Large intestine (tissue), 3 donors: ENCODE measurements around the gene GMEB1. TPM values are rescaled to one million over a fixed set of nuclear protein-coding genes. Genes with fewer than 3 reads are reported as not detected.
A peak's percentile ranks its signal among the peaks of the same experiment; 100 is the strongest.
"Not testable (repeated sequence)": the region's sequence is repeated elsewhere in the genome, so short reads cannot be mapped to it uniquely, and the experiment has no call there.

Experiments used
- DNase-seq, 2 donors: peaks; one replicate each; pipeline versions ENCODE4 v3.0.0 to v3.0.0-alpha.2; 2013
- H3K27ac ChIP-seq: one replicate; pipeline ENCODE4 v1.5.1; 2013; ENCODE audit warnings: low read length
- H3K27me3 ChIP-seq: 2 replicates; pipeline ENCODE4 v1.6.1; 2013; ENCODE audit warnings: low read length; ENCODE audit not compliant: control insufficient read depth, insufficient read depth
- H3K36me3 ChIP-seq: 2 replicates; pipeline ENCODE4 v1.6.1; 2013; ENCODE audit warnings: low read length; ENCODE audit not compliant: control insufficient read depth, insufficient read depth
- H3K4me1 ChIP-seq: one replicate; pipeline ENCODE4 v1.6.1; 2013; ENCODE audit warnings: low read length; ENCODE audit not compliant: control insufficient read depth, insufficient read depth
- H3K4me3 ChIP-seq: one replicate; pipeline ENCODE4 v1.5.1; 2013; ENCODE audit warnings: low read length
- H3K9me3 ChIP-seq: one replicate; pipeline ENCODE4 v1.6.1; 2013; ENCODE audit warnings: mild to moderate bottlenecking, low read depth, low read length, moderate library complexity; ENCODE audit not compliant: control insufficient read depth
- WGBS: methylation state at CpG from one replicate; pipeline ENCODE4 v1.1.5; 2013; ENCODE audit warnings: low lambda C conversion rate; ENCODE audit not compliant: insufficient coverage; 5-methylcytosine and 5-hydroxymethylcytosine counted together
- polyA plus RNA-seq: library from polyadenylated mRNA; unstranded; fragments of 120-200 nt; gene quantifications from one replicate; pipeline ENCODE4 v1.2.1, GENCODE V29; 2013

GMEB1 gene
- polyA plus RNA-seq, 1 donor = 11.6 TPM

DNA sequence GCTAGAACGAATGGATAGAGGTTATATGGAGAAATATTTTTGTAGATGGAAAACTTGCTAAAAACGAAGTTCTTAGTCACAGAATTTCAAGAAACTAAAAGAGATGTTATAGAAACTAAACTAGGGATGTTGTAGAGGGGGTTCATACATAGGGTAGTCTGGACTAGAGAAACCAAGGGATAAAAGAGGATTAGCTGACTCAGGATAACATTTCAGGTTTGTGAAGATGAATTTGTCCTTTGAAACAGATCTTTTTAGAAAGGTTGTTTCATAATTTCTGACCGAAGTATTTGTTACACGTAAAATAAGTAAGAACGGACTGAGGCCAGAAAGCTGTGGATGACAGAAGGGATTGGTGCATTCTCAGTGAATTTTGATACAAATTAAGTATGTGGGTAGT is 81.7 kb downstream of the GMEB1 start:
- Histone ChIP-seq H3K9me3 (no peaks in the 10 kb centered on the region), H3K36me3 (peaks cover 16% of the 10 kb centered on the region), H3K4me3 (no peak overlapping the region), H3K27ac (no peak overlapping the region), H3K4me1 (peaks cover 12% of the 10 kb centered on the region), H3K27me3 (no peaks in the 10 kb centered on the region)
- no peak for DNase-seq
- 88% methylated on average over 4 of the region's 5 CpGs for WGBS

- H3K4me3 ChIP-seq, H3K27me3 ChIP-seq, H3K27ac ChIP-seq, H3K9me3 ChIP-seq, DNase-seq: not testable (repeated sequence)
- peaks cover 12% of the 10 kb centered on the region for H3K4me1 ChIP-seq
- H3K36me3 ChIP-seq = peaks cover 13% of the 10 kb centered on the region
- no CpG with 5 or more reads among the region's 8 CpGs for WGBS
Measured at GRCh38 chr1:28750771-28751294, 82.2 kb downstream of the GMEB1 start.

DNA sequence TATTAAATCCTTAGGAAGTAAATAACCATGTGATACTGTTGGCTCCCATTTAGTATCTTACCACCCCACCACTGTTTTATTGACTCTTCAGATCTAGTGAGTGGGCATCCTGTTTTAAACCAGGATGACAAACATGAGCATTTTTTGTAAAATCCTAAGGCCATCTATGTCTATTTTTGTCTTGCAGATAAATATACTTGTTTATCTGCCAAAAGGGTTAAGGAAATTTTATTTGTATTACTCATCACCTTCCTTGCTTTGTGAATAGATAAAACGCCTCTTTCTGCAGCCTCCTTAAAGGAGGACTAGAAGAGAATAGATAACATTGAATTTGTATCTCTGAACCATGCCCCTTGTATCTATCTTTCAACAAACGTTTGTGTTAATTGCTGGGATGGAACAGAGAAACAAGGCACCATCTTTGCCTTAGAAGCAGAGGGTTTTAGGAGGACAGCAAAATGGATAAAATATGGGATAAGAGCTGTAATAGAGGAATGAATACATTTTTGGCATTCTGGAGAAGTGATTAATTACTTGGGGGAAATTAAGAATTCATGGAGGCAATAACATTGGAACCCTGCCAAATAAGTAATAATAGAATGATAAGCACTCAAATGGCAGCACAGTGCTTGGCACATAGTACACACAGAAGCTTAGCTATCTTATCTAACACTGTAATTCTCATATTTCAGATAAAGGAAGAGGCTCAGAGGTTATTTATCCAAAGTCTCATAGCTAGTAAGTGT is 82.9 kb downstream of the GMEB1 start:
- H3K4me3 ChIP-seq = no peak overlapping the region
- 0% methylated on average over 1 of the region's 2 CpGs for WGBS
- no peaks in the 10 kb centered on the region for H3K27me3 ChIP-seq
- DNase-seq = peak in 1 of 2 donors; percentile 48
- peaks cover 12% of the 10 kb centered on the region for H3K4me1 ChIP-seq
- H3K9me3 ChIP-seq = no peaks in the 10 kb centered on the region
- H3K36me3 ChIP-seq = peaks cover 8% of the 10 kb centered on the region
- H3K27ac ChIP-seq = no peak overlapping the region

GRCh38 chr1:28755701-28756100 is 87.1 kb downstream of the GMEB1 start:
- H3K4me3 ChIP-seq = no peak overlapping the region
- no peaks in the 10 kb centered on the region for H3K9me3 ChIP-seq
- no peak overlapping the region for H3K27ac ChIP-seq
- no CpG with 5 or more reads among the region's 1 CpG for WGBS
- DNase-seq = no peak
- no peaks in the 10 kb centered on the region for H3K27me3 ChIP-seq
- H3K36me3 ChIP-seq = peaks cover 27% of the 10 kb centered on the region
- H3K4me1 ChIP-seq = peaks cover 8% of the 10 kb centered on the region

DNA sequence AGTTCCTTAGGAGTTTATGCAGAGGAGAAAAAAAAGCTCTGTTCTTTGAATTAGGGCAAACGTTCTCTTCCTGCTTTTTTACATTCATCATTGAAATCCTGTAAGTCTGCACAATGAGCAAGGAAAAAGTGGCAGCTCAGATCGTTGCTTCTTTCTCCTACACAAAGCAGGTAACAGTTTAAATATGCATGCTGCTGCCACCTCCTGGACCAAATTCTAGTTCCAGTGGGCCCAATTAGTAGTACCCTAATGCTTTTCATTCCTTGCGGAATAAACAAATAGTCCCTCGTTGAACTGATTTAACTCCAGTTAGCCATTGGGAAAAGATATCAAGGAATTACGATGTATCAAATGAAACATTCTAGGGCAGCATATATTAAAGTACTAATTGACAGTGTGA is 88.3 kb downstream of the GMEB1 start:
- Histone ChIP-seq H3K27ac (no peak overlapping the region), H3K4me1 (peaks cover 8% of the 10 kb centered on the region), H3K9me3 (no peaks in the 10 kb centered on the region), H3K4me3 (no peak overlapping the region), H3K27me3 (no peaks in the 10 kb centered on the region), H3K36me3 (peaks cover 31% of the 10 kb centered on the region)
- DNase-seq = no peak
- WGBS = 86% methylated on average over 1 of the region's 5 CpGs

DNA sequence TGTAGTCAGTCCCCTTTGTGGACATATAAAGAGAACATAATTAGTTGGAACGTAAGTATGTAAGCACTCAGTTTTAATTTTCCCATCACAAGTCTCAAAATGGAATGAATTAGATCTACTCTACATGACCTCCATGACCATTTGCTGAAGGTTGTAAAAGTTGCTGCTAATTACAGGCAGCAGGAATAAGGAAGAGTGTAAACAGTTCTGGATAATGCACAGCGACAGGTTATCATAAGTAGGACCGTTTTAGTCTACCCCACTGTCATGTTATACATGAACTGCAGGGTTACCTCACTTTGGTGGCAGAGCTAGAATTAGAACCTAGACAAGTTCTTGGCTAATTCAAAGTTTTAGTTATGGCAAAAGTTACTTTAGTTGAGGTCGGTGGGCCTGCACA is 89.8 kb downstream of the GMEB1 start:
- DNase-seq = no peak
- peaks cover 31% of the 10 kb centered on the region for H3K36me3 ChIP-seq
- WGBS = 100% methylated on average over 1 of the region's 4 CpGs
- H3K4me1 ChIP-seq = peaks cover 5% of the 10 kb centered on the region
- H3K4me3 ChIP-seq = no peak overlapping the region
- no peaks in the 10 kb centered on the region for H3K9me3 ChIP-seq
- H3K27me3 ChIP-seq = no peaks in the 10 kb centered on the region
- H3K27ac ChIP-seq = no peak overlapping the region

DNA sequence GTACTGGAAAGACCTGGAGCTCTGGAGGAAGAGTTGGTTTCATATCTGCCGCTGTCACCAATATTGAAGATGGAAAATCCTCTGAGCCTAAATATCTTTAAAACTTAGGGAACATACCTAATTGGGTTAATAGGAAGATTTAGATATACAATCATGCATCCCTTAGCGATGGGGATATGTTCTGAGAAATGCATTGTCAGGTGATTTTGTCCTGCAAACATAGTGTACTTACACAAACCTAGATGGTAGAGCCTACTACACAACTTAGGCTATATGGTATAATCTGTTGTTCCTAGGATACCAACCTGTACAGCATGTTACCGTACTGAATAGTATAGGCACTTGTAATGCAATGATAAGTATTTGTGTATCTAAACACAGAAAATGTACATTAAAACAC is 90.7 kb downstream of the GMEB1 start:
- no CpG with 5 or more reads among the region's 3 CpGs for WGBS

GRCh38 chr1:28761189-28761588 is 92.6 kb downstream of the GMEB1 start:
- Histone ChIP-seq H3K9me3 (no peaks in the 10 kb centered on the region), H3K4me1 (no peaks in the 10 kb centered on the region), H3K27ac (no peak overlapping the region), H3K36me3 (peaks cover 38% of the 10 kb centered on the region), H3K27me3 (no peaks in the 10 kb centered on the region), H3K4me3 (no peak overlapping the region)
- WGBS = no CpG with 5 or more reads among the region's 5 CpGs
- no peak for DNase-seq

More for the DNA sequence above, 90.7 kb downstream of the GMEB1 start:
- H3K4me3 ChIP-seq = no peak overlapping the region
- no peaks in the 10 kb centered on the region for H3K9me3 ChIP-seq
- no peak overlapping the region for H3K27ac ChIP-seq
- peaks cover 5% of the 10 kb centered on the region for H3K4me1 ChIP-seq
- H3K36me3 ChIP-seq = peaks cover 25% of the 10 kb centered on the region
- no peaks in the 10 kb centered on the region for H3K27me3 ChIP-seq
- DNase-seq = no peak

DNA sequence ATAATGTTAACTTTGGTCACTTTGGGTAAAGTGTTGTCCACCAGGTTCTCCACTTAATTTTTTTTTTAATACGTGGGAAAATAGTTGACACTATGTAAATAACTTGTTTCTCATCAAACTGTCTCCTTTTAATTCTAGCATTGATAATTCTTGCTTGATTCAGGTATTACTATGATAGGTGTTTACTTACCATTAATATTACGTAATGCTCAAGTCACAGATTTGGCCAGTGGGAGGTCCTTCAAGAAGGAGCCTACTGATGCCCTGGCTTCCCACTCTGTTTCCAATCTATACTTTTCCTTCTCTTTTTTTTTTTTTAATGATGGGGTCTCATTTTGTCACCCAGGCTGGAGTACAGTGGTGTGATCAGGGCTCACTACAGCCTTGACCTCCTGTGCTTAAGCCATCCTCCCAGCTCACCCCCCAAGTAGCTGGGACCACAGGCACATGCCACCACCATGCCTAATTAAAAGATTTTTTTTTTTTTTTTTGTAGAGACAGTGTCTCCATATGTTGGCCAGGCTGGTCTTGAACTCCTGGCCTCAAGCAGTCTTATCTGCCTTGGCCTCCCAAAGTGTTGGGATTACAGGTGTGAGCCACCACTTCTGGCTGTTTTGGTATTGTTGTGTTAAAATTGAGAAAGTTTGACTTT is 98.1 kb downstream of the GMEB1 start:
- H3K27me3 ChIP-seq = no peaks in the 10 kb centered on the region
- H3K4me3 ChIP-seq = no peak overlapping the region

More for the DNA sequence above, 98.1 kb downstream of the GMEB1 start:
- 75% methylated on average over 1 of the region's 2 CpGs for WGBS
- no peak overlapping the region for H3K27ac ChIP-seq
- no peaks in the 10 kb centered on the region for H3K4me1 ChIP-seq
- no peak for DNase-seq
- H3K36me3 ChIP-seq = peaks cover 40% of the 10 kb centered on the region
- H3K9me3 ChIP-seq = no peaks in the 10 kb centered on the region
